Ovary (tissue), 3 donors: Measurements from ENCODE around the gene SHMT2.

Experiments
- CTCF ChIP-seq, 3 donors: fragments of 450-650 bp in 2 of 3; fragments of 200-600 bp in 1 of 3; IDR thresholded peaks; one replicate each; pipeline versions ENCODE4 v1.5.1 to v1.8.0; 2016 to 2022; ENCODE audit warnings: antibody characterized with exemption in 3 of 3, mild to moderate bottlenecking in 1 of 3
- EP300 ChIP-seq: sonication (generic); formaldehyde crosslinking; IDR thresholded peaks from one replicate; pipeline ENCODE4 v1.6.1; 2017; ENCODE audit warnings: antibody characterized with exemption
- POLR2A ChIP-seq: fragments of 450-650 bp; IDR thresholded peaks from one replicate; pipeline ENCODE4 v1.6.1; 2017; ENCODE audit warnings: antibody characterized with exemption, mild to moderate bottlenecking, moderate library complexity
- donor health status: DM: no; HTN: no; CAD: no.

DNA sequence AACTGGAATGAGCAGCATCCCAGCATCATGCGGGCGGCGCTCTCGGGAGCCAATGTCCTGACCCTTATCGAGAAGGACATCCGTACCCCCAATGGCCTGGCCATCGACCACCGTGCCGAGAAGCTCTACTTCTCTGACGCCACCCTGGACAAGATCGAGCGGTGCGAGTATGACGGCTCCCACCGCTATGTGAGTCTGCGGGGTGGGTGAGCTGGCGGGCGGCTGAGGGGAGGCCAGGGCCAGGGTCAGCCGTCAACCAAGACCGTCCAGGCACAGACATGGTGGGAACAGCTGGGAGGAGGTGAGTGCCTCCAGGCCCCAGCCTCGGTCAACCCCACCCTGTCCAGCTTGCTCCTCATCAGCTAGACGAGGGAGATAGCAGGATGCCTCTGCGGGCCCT, 38.7 kb upstream of the SHMT2 start:
- TF ChIP-seq CTCF (IDR thresholded peaks at IDR 0.05) (no peak), EP300 (no peak), POLR2A (no peak)
